ENCODE measurements around the gene MBTPS1. TPM values are rescaled to one million over a fixed set of nuclear protein-coding genes. Genes with fewer than 3 reads are reported as not detected.
A peak's percentile ranks its signal among the peaks of the same experiment; 100 is the strongest.

MBTPS1 gene
- polyA plus RNA-seq, 3 donors, result 26.4 to 73.8 (median 28.0) TPM

- H3K4me2 ChIP-seq (replicated peaks; ENCODE audit: extremely low read depth, low read length, poor library complexity, severe bottlenecking), result no peak overlapping the region
- peak overlapping the region in 2 of 7 donors; percentile 2 to 31 for H3K27ac Mint-ChIP-seq
Observed at GRCh38 chr16:84124257-84125073, 7.7 kb upstream of the MBTPS1 start.

GRCh38 chr16:84121007-84121406 lies 4.3 kb upstream of the MBTPS1 start:
- Histone ChIP-seq H3K27ac (ENCODE audit: low read depth in 1 of 2, low read length in 2 of 2) (no peak overlapping the region), H3K27me3 (ENCODE audit: control insufficient read depth in 2 of 2, insufficient read depth in 2 of 2, low read length in 2 of 2) (no peaks in the 10 kb centered on the region), H4K20me1 (ENCODE audit: insufficient read depth, low read length) (no peaks in the 10 kb centered on the region), H2AFZ (ENCODE audit: insufficient read depth, low read depth, low read length, poor library complexity, severe bottlenecking) (no peak overlapping the region), H3K4me2 (replicated peaks; ENCODE audit: extremely low read depth, low read length, poor library complexity, severe bottlenecking) (no peak overlapping the region), H3K36me3 (replicated peaks in 1 of 2; ENCODE audit: control insufficient read depth in 1 of 2, insufficient read depth in 2 of 2, low read length in 2 of 2) (peaks cover 15 to 30% of the 10 kb centered on the region in 2 donors), H3K9me3 (replicated peaks in 1 of 2; ENCODE audit: control insufficient read depth in 1 of 2, insufficient read depth in 1 of 2, low read length in 2 of 2) (no peaks in the 10 kb centered on the region), H3K79me2 (ENCODE audit: insufficient read depth, low read length) (peaks cover 4% of the 10 kb centered on the region), H3K4me3 (replicated peaks in 1 of 3; ENCODE audit: low read depth in 2 of 3, low read length in 3 of 3) (no peak overlapping the region), H3K9ac (ENCODE audit: insufficient read depth, low read length, poor library complexity, severe bottlenecking) (no peak overlapping the region), H3K4me1 (ENCODE audit: control insufficient read depth in 1 of 2, insufficient read depth in 2 of 2, low read length in 2 of 2) (peaks cover 12 to 15% of the 10 kb centered on the region in 2 donors)
- Mint-ChIP-seq H3K27me3 (ENCODE audit: low read depth in 3 of 3) (peaks cover 0 to 6% (median 1%) of the 10 kb centered on the region in 3 donors), H3K36me3 (peaks cover 26 to 28% of the 10 kb centered on the region in 2 donors), H3K27ac (no peak overlapping the region), H3K9me3 (peaks cover 0 to 1% (median 0%) of the 10 kb centered on the region in 7 donors), H3K4me3 (no peak overlapping the region), H3K4me1 (peaks cover 9% of the 10 kb centered on the region)
- no peak for TF ChIP-seq CTCF (IDR thresholded peaks at IDR 0.05)
- no peak for DNase-seq
- intact Hi-C loops (cut with micrococcal nuclease), result no loop called here
- WGBS (ENCODE audit: insufficient coverage), result 100% methylated on average over 4 of the region's 10 CpGs

More at GRCh38 chr16:84124257-84125073, 7.7 kb upstream of the MBTPS1 start:
- Histone ChIP-seq H2AFZ (ENCODE audit: insufficient read depth, low read depth, low read length, poor library complexity, severe bottlenecking) (no peak overlapping the region), H3K79me2 (ENCODE audit: insufficient read depth, low read length) (no peaks in the 10 kb centered on the region), H3K27ac (ENCODE audit: low read depth in 1 of 2, low read length in 2 of 2) (no peak overlapping the region), H3K9ac (ENCODE audit: insufficient read depth, low read length, poor library complexity, severe bottlenecking) (no peak overlapping the region), H3K27me3 (ENCODE audit: control insufficient read depth in 2 of 2, insufficient read depth in 2 of 2, low read length in 2 of 2) (no peaks in the 10 kb centered on the region), H3K4me3 (replicated peaks in 1 of 3; ENCODE audit: low read depth in 2 of 3, low read length in 3 of 3) (no peak overlapping the region), H3K9me3 (replicated peaks in 1 of 2; ENCODE audit: control insufficient read depth in 1 of 2, insufficient read depth in 1 of 2, low read length in 2 of 2) (no peaks in the 10 kb centered on the region), H3K36me3 (replicated peaks in 1 of 2; ENCODE audit: control insufficient read depth in 1 of 2, insufficient read depth in 2 of 2, low read length in 2 of 2) (peaks cover 24 to 53% of the 10 kb centered on the region in 2 donors), H4K20me1 (ENCODE audit: insufficient read depth, low read length) (no peaks in the 10 kb centered on the region), H3K4me1 (ENCODE audit: control insufficient read depth in 1 of 2, insufficient read depth in 2 of 2, low read length in 2 of 2) (no peaks in the 10 kb centered on the region)
- peaks cover 0 to 1% (median 0%) of the 10 kb centered on the region in 3 donors for H3K27me3 Mint-ChIP-seq (ENCODE audit: low read depth in 3 of 3)
- peaks cover 0 to under 1% (median 0%) of the 10 kb centered on the region in 7 donors for H3K9me3 Mint-ChIP-seq
- H3K4me3 Mint-ChIP-seq, result no peak overlapping the region
- intact Hi-C loops (cut with micrococcal nuclease), result no loop called here
- WGBS (ENCODE audit: insufficient coverage), result 80% methylated on average over 1 of the region's 7 CpGs
- H3K36me3 Mint-ChIP-seq, result peaks cover 43 to 59% of the 10 kb centered on the region in 2 donors
- no peak for DNase-seq
- H3K4me1 Mint-ChIP-seq, result peaks cover 1% of the 10 kb centered on the region
- TF ChIP-seq CTCF (IDR thresholded peaks at IDR 0.05), result no peak

Data from CD14-positive monocyte (primary cell).